ENCODE data around the gene EBF3.

Gene EBF3

GRCh38 chr10:129967579-129968019 is 3.5 kb upstream of the EBF3 start:
- FAIRE-seq (no peak), DNase-seq (ENCODE audit: insufficient read length, low spot score) (no peak)
- TF ChIP-seq CTCF (IDR thresholded peaks at IDR 0.05; ENCODE audit: insufficient read depth, missing control alignments), result no peak

GRCh38 chr10:129966889-129967578 is 3.0 kb upstream of the EBF3 start:
- no peak for TF ChIP-seq CTCF (IDR thresholded peaks at IDR 0.05; ENCODE audit: insufficient read depth, missing control alignments)
- DNase-seq (ENCODE audit: insufficient read length, low spot score) (no peak), FAIRE-seq (no peak)

DNA sequence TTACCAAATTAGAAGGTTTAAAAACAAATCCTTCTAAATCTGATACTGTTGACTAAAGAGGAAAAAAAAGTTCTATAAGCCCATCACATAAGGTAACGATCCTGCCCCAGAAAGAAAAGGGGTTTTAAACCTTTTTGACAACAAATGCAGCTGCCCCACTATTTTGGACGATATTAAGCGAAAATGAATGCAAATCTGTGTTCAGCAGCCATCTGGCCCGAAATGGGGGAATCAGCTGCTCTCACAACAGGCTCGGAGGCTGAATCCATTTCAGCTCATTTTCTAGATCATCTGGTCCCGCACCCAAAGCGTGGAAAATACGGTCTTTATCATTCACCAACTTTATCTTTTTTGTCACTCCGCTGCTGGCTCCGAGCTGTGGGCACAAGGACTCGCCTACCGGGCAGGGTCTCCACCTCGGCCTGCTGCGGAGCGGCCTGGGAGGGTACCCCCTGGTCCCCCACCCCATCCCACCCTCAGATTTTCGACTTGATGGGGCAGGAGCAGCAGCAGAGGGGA is 2.4 kb upstream of the EBF3 start:
- FAIRE-seq, result no peak

GRCh38 chr10:129965959-129966358 is 1.9 kb upstream of the EBF3 start:
- FAIRE-seq, result no peak
- DNase-seq (ENCODE audit: insufficient read length, low spot score), result no peak
- no peak for TF ChIP-seq CTCF (IDR thresholded peaks at IDR 0.05; ENCODE audit: insufficient read depth, missing control alignments)

More for the DNA sequence above, 2.4 kb upstream of the EBF3 start:
- no peak for DNase-seq (ENCODE audit: insufficient read length, low spot score)
- TF ChIP-seq CTCF (IDR thresholded peaks at IDR 0.05; ENCODE audit: insufficient read depth, missing control alignments), result no peak

GRCh38 chr10:129965425-129965808 is 1.3 kb upstream of the EBF3 start:
- TF ChIP-seq CTCF (IDR thresholded peaks at IDR 0.05; ENCODE audit: insufficient read depth, missing control alignments), result no peak
- DNase-seq (ENCODE audit: insufficient read length, low spot score) (no peak), FAIRE-seq (no peak)

- no peak for FAIRE-seq
- DNase-seq (ENCODE audit: insufficient read length, low spot score), result no peak
- no peak for TF ChIP-seq CTCF (IDR thresholded peaks at IDR 0.05; ENCODE audit: insufficient read depth, missing control alignments)
Observed at GRCh38 chr10:129964611-129965424, 744 bp upstream of the EBF3 start.

Data from D721Med (cell line).